Measurements from ENCODE around the gene LRRC49.
"Not testable (repeated sequence)": the region's sequence is repeated elsewhere in the genome, so short reads cannot be mapped to it uniquely, and the experiment has no call there.

LRRC49 gene

GRCh38 chr15:70867911-70868467, 24.6 kb upstream of the LRRC49 start:
- in situ Hi-C loops (cut with HindIII; ENCODE audit: low sequenced_read_pairs), result no loop called here

- in situ Hi-C loops (cut with HindIII; ENCODE audit: low sequenced_read_pairs), result no loop called here
These were observed 23.3 kb upstream of the LRRC49 start for GRCh38 chr15:70869346-70869745.

- in situ Hi-C loops (cut with HindIII; ENCODE audit: low sequenced_read_pairs), result no loop called here
These were observed 22.6 kb upstream of the LRRC49 start for GRCh38 chr15:70870051-70870450.

- in situ Hi-C loops (cut with HindIII; ENCODE audit: low sequenced_read_pairs), result not testable (repeated sequence)
These were observed 21.1 kb upstream of the LRRC49 start for GRCh38 chr15:70871490-70871889.

- in situ Hi-C loops (cut with HindIII; ENCODE audit: low sequenced_read_pairs), result no loop called here
These were observed 19.2 kb upstream of the LRRC49 start for GRCh38 chr15:70873232-70874054.

GRCh38 chr15:70875001-70875782, 17.4 kb upstream of the LRRC49 start:
- in situ Hi-C loops (cut with HindIII; ENCODE audit: low sequenced_read_pairs), result no loop called here

- in situ Hi-C loops (cut with HindIII; ENCODE audit: low sequenced_read_pairs), result no loop called here
These were observed 16.6 kb upstream of the LRRC49 start for GRCh38 chr15:70876011-70876410.

- in situ Hi-C loops (cut with HindIII; ENCODE audit: low sequenced_read_pairs), result no loop called here
These were observed 15.9 kb upstream of the LRRC49 start for GRCh38 chr15:70876683-70877082.

- in situ Hi-C loops (cut with HindIII; ENCODE audit: low sequenced_read_pairs), result no loop called here
These were observed 13.2 kb upstream of the LRRC49 start for GRCh38 chr15:70879401-70879800.

- in situ Hi-C loops (cut with HindIII; ENCODE audit: low sequenced_read_pairs), result no loop called here
These were observed 11.8 kb upstream of the LRRC49 start for GRCh38 chr15:70880781-70881180.

- in situ Hi-C loops (cut with HindIII; ENCODE audit: low sequenced_read_pairs), result no loop called here
These were observed 10.3 kb upstream of the LRRC49 start for GRCh38 chr15:70882361-70882760.

- in situ Hi-C loops (cut with HindIII; ENCODE audit: low sequenced_read_pairs), result no loop called here
These were observed 410 bp downstream of the LRRC49 start for GRCh38 chr15:70892912-70893560.

- in situ Hi-C loops (cut with HindIII; ENCODE audit: low sequenced_read_pairs), result no loop called here
These were observed 9.5 kb downstream of the LRRC49 start for GRCh38 chr15:70902107-70902506.

- in situ Hi-C loops (cut with HindIII; ENCODE audit: low sequenced_read_pairs), result no loop called here
These were observed 14.2 kb downstream of the LRRC49 start for GRCh38 chr15:70906842-70907241.

- in situ Hi-C loops (cut with HindIII; ENCODE audit: low sequenced_read_pairs), result no loop called here
These were observed 15.3 kb downstream of the LRRC49 start for GRCh38 chr15:70907784-70908471.

- in situ Hi-C loops (cut with HindIII; ENCODE audit: low sequenced_read_pairs), result no loop called here
These were observed 18.3 kb downstream of the LRRC49 start for GRCh38 chr15:70910958-70911357.

- in situ Hi-C loops (cut with HindIII; ENCODE audit: low sequenced_read_pairs), result no loop called here
These were observed 19.6 kb downstream of the LRRC49 start for GRCh38 chr15:70912187-70912586.

GRCh38 chr15:70916531-70916930, 23.9 kb downstream of the LRRC49 start:
- in situ Hi-C loops (cut with HindIII; ENCODE audit: low sequenced_read_pairs), result no loop called here

- in situ Hi-C loops (cut with HindIII; ENCODE audit: low sequenced_read_pairs), result no loop called here
These were observed 25.3 kb downstream of the LRRC49 start for GRCh38 chr15:70917955-70918354.

GRCh38 chr15:70920981-70921696, 28.5 kb downstream of the LRRC49 start:
- in situ Hi-C loops (cut with HindIII; ENCODE audit: low sequenced_read_pairs), result no loop called here

All from endothelial cell of hepatic sinusoid (primary cell).